Measurements from ENCODE around the gene NEIL3.

GRCh38 chr4:177322881-177323280 is 13.2 kb downstream of the NEIL3 start:
- TF ChIP-seq POLR2AphosphoS5 (IDR thresholded peaks at IDR 0.05) (no peak), CTCF (IDR thresholded peaks at IDR 0.05) (no peak), POLR2A (IDR thresholded peaks at IDR 0.05) (no peak)

Data from transverse colon (tissue), 4 donors.